ENCODE data around the gene DEAF1. TPM values are rescaled to one million over a fixed set of nuclear protein-coding genes. Genes with fewer than 3 reads are reported as not detected.

Gene DEAF1
- total RNA-seq, 2 donors from 2014 or later = 15.8 to 28.0 TPM

DNA sequence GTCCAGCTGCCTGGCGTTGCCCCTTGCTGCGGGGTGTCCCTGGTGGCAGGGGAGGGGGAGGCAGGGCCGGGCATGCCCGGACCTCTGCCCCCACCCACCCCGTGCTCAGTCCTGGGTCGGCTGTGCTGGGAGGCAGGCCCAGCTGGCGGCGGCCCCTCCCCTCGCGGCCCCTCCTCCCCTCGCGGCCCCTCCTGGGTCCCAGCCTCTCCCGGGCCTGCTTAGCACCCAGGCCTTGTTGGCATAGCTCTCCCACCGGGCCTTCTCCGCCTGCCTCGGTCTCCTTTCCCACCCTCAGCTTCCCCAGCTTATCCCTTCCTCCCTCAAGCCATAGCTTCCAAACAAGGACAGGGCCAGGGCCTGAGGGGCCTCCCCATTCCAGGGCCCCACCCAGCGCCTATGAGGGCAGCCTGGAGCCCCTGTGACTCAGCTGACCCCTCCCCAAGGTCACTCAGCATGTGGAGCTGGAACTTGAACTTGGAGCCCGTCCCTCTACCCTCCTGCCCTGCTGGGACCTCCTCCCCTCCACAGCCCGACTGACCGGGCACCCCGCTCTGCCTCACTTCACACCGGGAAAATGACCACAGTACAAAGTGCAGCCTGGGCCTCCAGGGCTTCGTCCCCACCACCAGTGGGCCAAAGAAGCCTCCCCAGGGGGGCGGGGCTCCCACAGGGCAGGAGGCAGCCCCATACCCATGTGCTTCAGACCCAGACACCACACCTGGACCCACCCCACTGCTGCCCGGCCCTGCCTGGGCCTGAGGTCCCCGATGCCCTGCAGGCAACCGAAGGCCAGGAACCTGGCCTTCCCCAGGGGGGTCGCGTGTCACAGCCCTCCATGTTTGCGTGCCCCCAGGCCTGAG is 12.2 kb upstream of the DEAF1 start:
- Histone ChIP-seq H3K36me3 (replicated peaks in 1 of 2; ENCODE audit: insufficient read depth in 1 of 2, low read depth in 2 of 2) (no peaks in the 10 kb centered on the region), H3K4me1 (peaks cover 85% of the 10 kb centered on the region), H3K27me3 (no peaks in the 10 kb centered on the region), H3K4me3 (peak overlapping the region; percentile 27 to 44), H3K27ac (peak overlapping the region; percentile 74 to 94 (median 88)), H3K9me3 (no peaks in the 10 kb centered on the region)
- TF ChIP-seq POLR2A (IDR thresholded peaks at IDR 0.05) = peak in 1 of 3 donors; percentile 24
- TF ChIP-seq CTCF (IDR thresholded peaks at IDR 0.05) = peak in 3 of 7 experiments; percentile 15 to 35 (median 27)
- peak; percentile 2 for ATAC-seq
- DNase-seq = peak; percentile 41 to 69 (median 53)
- intact Hi-C loops (cut with DNase I) = no loop called here
- 8 to 14% methylated on average over 22 of the region's 30 CpGs for WGBS, 2 donors

GRCh38 chr11:706439-706956 is 11.5 kb upstream of the DEAF1 start:
- TF ChIP-seq POLR2A (IDR thresholded peaks at IDR 0.05) = peak in 2 of 3 donors; percentile 51 to 56
- peak in 1 of 7 experiments; percentile 16 for TF ChIP-seq CTCF (IDR thresholded peaks at IDR 0.05)
- Histone ChIP-seq H3K36me3 (replicated peaks in 1 of 2; ENCODE audit: insufficient read depth in 1 of 2, low read depth in 2 of 2) (no peaks in the 10 kb centered on the region), H3K9me3 (no peaks in the 10 kb centered on the region), H3K4me3 (peak overlapping the region; percentile 27 to 44), H3K27me3 (no peaks in the 10 kb centered on the region), H3K4me1 (peaks cover 84% of the 10 kb centered on the region), H3K27ac (peak overlapping the region; percentile 74 to 94 (median 88))
- 5 to 10% methylated on average over 9 to 22 of the region's 22 CpGs for WGBS, 2 donors
- peak; percentile 16 for ATAC-seq
- intact Hi-C loops (cut with DNase I) = no loop called here
- DNase-seq = peak; percentile 48 to 69 (median 56)

- Histone ChIP-seq H3K27ac (peak within 1 kb of the TSS; percentile 74 to 94 (median 88)), H3K4me1 (peaks cover 83% of the 10 kb centered on the region), H3K4me3 (peak within 1 kb of the TSS; percentile 44 to 45), H3K27me3 (no peaks in the 10 kb centered on the region), H3K36me3 (replicated peaks in 1 of 2; ENCODE audit: insufficient read depth in 1 of 2, low read depth in 2 of 2) (no peaks in the 10 kb centered on the region), H3K9me3 (no peaks in the 10 kb centered on the region)
- intact Hi-C loops (cut with DNase I) = no loop called here
- TF ChIP-seq POLR2A (IDR thresholded peaks at IDR 0.05) = no peak
- no peak for TF ChIP-seq CTCF (IDR thresholded peaks at IDR 0.05)
- ATAC-seq (peak; percentile 43), DNase-seq (peak; percentile 68 to 79 (median 72))
- WGBS, 2 donors = 2% methylated on average over 80 of the region's 90 CpGs; no CpG with 5 or more reads in 1 of the 2 donors
These were observed 10.8 kb upstream of the DEAF1 start, which contains the start of gene EPS8L2 for GRCh38 chr11:705646-706438. EPS8L2 (plus strand) TSS chr11:706231; CDS start chr11:709408, 3,177 bp downstream.

DNA sequence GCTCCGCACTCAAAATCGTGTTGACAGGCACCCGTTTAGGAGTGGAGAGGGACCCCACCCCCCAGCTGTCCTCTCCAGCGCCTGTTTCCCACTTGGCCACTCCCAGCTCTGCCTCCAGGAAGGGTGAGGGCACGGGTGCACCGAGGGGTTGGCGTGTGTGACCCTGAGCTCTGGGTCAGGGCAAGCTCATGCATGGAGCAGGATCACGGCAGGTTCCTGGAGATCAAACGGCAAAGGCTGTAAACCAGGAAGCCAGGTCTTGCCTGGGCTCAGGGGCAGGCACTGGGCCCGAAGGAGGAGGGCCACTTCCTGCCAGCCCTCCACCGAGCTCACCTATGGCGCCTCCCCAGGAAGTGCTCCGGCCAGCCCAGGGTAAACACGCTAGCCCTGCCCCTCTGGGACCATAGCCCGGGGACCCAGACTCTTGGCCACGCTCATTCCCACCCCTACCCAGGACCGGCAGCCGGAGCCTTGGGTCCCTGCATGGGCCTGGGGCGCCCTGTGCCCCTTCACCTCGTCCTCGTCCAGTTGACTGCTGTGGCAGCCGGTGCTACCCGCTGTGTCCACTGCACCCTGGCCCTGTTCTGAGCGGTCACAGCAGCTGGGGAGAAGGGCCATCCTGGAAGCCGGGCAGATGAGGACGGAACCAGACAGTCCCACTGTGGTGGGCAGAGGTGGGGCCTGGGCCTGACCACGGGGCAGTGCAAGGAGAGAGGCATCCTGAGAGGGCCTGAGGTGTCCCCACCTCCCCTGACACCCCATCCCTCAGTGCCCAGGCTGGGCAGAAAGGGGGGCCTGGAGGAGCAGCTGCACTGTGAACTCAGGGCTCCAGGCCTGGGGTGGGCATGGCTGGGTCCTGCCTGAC is 10.0 kb upstream of the DEAF1 start:
- DNase-seq (peak; percentile 89 to 95 (median 94)), ATAC-seq (peak; percentile 84)
- H3K9me3 ChIP-seq = no peaks in the 10 kb centered on the region
- intact Hi-C loops (cut with DNase I) = no loop called here
- peak; percentile 57 to 80 (median 75) for TF ChIP-seq POLR2A (IDR thresholded peaks at IDR 0.05)
- TF ChIP-seq CTCF (IDR thresholded peaks at IDR 0.05) = peak in 1 of 7 experiments; percentile 16
- WGBS, 2 donors = 12 to 14% methylated on average over 8 to 20 of the region's 27 CpGs
- no peaks in the 10 kb centered on the region for H3K27me3 ChIP-seq
- H3K27ac ChIP-seq = peak overlapping the region; percentile 74 to 94 (median 88)
- no peaks in the 10 kb centered on the region for H3K36me3 ChIP-seq (replicated peaks in 1 of 2; ENCODE audit: insufficient read depth in 1 of 2, low read depth in 2 of 2)
- H3K4me1 ChIP-seq = peaks cover 75% of the 10 kb centered on the region
- H3K4me3 ChIP-seq = peak overlapping the region; percentile 1 to 45

All from body of pancreas (tissue), 4 donors.